G401 (cell line): Measurements from ENCODE around the gene ZNF618. TPM values are rescaled to one million over a fixed set of nuclear protein-coding genes. Genes with fewer than 3 reads are reported as not detected.
"Not testable (repeated sequence)": the region's sequence is repeated elsewhere in the genome, so short reads cannot be mapped to it uniquely, and the experiment has no call there.

ENCODE experiments used
- DNase-seq: peaks from one replicate; pipeline ENCODE4 v3.0.0-alpha.2; 2015; ENCODE audit warnings: low spot score
- in situ Hi-C: cut with HindIII; loops from 2 replicates; pipeline ENCODE4 v1.10.0; 2016; ENCODE audit warnings: low sequenced_read_pairs, mixed read lengths
- total RNA-seq: library from RNA; depleted of rRNA; stranded (reverse); fragments of >200 nt; shearing (Covaris generic); gene quantifications from 2 replicates; pipeline ENCODE4 v1.2.3, GENCODE V29; 2014

The ZNF618 gene
- total RNA-seq, 1 experiment from 2014 or later, result 6.1 TPM

DNA sequence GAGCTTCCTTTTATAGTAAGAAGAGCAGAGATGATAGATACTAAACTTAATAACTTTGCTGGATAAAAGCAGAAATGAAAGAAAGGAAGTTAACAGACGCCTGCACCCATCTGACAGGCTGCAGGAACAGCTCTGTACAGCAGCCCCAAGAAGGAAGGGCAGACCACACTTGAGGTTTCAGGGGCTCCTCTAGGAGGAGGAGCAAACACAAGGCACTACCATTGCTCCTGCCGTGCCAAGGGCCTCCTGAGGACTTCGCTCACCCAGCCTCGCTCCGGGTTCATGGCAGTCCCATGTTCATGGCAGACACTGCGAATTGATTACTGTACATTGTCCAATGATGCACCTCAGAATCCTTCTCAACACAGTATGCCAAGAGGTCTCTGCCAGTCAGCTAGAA lies 116.9 kb downstream of the ZNF618 start:
- in situ Hi-C loops, result no loop called here
- no peak for DNase-seq

DNA sequence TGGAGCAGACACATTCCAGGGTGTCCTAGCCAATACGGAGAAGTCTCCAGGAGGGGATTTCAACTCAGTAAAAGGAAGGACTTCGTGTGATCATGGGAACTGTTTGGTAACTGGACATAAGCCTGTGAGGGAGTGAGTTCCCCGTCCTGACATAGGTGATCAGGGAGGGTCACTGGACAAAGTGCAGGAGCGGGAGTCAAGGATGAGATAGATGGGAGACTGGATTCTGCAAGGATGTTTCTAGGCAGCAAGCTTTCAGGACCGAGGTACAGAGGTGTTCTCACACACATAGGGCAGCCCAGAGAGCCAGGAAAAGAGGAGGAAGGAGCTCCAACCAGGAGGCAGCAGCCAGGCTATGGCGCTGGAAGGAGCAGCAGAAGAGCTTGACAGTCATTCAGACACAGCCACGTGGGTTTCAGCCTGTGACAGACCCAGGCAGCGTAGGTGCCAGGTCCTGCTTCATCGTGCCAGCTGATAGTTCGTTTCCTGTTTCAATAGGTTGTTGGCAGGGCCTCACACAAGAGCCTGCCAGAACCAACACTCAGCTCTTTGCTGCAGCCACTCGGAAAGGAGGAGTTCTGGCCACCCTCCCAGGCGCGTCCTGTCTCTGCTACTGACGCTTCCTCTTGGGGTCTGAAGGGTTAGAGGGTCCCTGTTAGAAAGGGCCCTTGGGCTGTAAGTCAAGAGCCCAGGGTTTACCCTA lies 117.9 kb downstream of the ZNF618 start:
- in situ Hi-C loops, result no loop called here
- DNase-seq, result peak; percentile 99

- no peak for DNase-seq
- in situ Hi-C loops, result no loop called here
These were observed 119.3 kb downstream of the ZNF618 start for GRCh38 chr9:113995401-113995800.

GRCh38 chr9:113995963-113996362 lies 119.9 kb downstream of the ZNF618 start:
- in situ Hi-C loops, result no loop called here
- DNase-seq, result no peak

- no peak for DNase-seq
- in situ Hi-C loops, result no loop called here
These were observed 120.5 kb downstream of the ZNF618 start for GRCh38 chr9:113996531-113997001.

GRCh38 chr9:113997064-113997463 lies 121.0 kb downstream of the ZNF618 start:
- DNase-seq, in situ Hi-C loops: not testable (repeated sequence)

DNA sequence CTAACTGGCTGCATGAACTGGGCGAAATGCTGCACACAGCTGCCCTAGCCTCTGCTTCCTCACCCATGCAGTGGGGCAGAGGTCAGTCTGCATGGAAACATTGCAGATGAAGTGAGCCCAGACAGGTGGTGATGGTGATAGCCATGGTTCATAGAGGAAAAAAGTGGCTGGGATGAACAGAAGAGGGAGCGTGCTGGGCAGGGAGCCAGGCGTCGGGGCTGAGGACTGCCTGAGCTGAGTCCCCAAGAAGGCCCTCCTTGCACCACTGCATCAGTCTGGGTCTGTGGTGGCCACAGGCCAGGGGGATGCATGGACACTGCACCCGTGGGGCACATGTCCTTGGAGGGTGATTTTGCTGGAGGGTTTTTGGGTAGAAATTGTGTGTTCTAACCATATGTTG lies 121.5 kb downstream of the ZNF618 start:
- in situ Hi-C loops, result no loop called here
- no peak for DNase-seq

DNA sequence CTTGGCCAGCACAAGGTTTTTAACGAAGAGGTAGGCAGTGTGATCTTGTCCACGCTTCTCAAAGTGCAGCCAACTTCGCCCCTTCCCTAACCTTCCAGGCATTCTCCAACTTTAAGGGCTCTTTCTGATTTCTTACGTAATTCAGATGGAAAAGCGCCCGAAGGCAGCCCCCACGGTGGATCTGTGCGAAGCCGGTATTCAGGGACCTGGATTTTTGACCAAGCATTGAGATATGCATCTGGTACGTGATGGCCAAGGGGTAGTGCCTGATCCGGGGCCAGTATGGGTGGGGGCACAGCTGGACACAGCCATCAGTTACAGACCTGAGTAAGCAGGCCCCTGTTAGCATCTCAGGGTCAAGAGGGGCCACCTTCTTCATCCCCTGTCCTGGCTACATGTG lies 122.0 kb downstream of the ZNF618 start:
- in situ Hi-C loops, result no loop called here
- DNase-seq, result no peak

- DNase-seq, result no peak
- in situ Hi-C loops, result no loop called here
These were observed 122.6 kb downstream of the ZNF618 start for GRCh38 chr9:113998525-113999255.

GRCh38 chr9:113999256-114000062 lies 123.3 kb downstream of the ZNF618 start:
- in situ Hi-C loops, result no loop called here
- peak; percentile 53 for DNase-seq

GRCh38 chr9:114000063-114000454 lies 124.0 kb downstream of the ZNF618 start:
- DNase-seq, result no peak
- in situ Hi-C loops, result no loop called here

- in situ Hi-C loops, result no loop called here
- DNase-seq, result no peak
These were observed 124.7 kb downstream of the ZNF618 start for GRCh38 chr9:114000671-114001409.

- DNase-seq, result no peak
These were observed 125.2 kb downstream of the ZNF618 start for GRCh38 chr9:114001410-114001685.

GRCh38 chr9:114001794-114002261 lies 125.7 kb downstream of the ZNF618 start:
- no peak for DNase-seq

More at GRCh38 chr9:114001410-114001685, 125.2 kb downstream of the ZNF618 start:
- in situ Hi-C loops, result no loop called here

DNA sequence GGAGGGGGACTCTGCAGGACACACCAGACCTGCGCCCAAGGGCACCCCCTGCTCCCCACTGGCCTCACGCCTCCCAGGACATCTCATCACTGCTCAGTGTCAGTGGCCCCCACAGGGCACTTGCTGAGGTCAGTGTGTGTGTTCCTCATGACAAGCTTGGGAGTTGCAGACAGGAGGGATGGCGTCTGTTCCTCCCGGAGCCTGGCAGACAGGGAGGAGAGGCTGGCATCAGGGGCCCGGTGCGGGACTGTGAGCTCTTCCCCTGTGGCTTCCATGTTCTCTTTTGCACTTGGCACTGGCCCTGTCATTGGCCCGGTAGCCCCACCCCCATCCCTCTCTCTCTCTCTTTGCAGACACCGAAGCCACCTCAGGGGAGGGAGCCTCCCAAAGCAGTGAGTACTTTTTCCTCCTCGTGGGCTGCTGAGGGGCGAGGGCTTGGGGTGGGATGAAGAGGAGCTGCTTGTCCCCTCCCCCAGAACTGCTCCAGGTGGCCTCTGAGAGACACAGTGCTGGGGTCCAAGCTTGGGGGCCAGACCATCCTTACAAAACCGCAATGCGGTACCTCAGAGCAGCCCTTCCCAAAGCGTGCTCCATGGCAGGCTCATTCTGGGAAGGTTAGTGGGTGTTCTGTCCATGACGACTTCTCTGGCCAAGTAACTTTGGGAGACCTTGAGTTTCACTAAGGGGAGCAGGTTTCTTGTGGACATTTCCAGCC lies 126.3 kb downstream of the ZNF618 start:
- in situ Hi-C loops, result no loop called here
- no peak for DNase-seq

More at GRCh38 chr9:114001794-114002261, 125.7 kb downstream of the ZNF618 start:
- in situ Hi-C loops, result no loop called here

GRCh38 chr9:114002986-114003350 lies 126.9 kb downstream of the ZNF618 start:
- in situ Hi-C loops, result no loop called here
- no peak for DNase-seq

- in situ Hi-C loops, result no loop called here
- no peak for DNase-seq
These were observed 127.2 kb downstream of the ZNF618 start for GRCh38 chr9:114003351-114003750.

GRCh38 chr9:114003758-114004157 lies 127.6 kb downstream of the ZNF618 start:
- in situ Hi-C loops, result no loop called here
- peak; percentile 82 for DNase-seq
